ENCODE results near the gene SALL4.
A peak's percentile ranks its signal among the peaks of the same experiment; 100 is the strongest.
"Not testable (repeated sequence)": the region's sequence is repeated elsewhere in the genome, so short reads cannot be mapped to it uniquely, and the experiment has no call there.

The SALL4 gene

DNA sequence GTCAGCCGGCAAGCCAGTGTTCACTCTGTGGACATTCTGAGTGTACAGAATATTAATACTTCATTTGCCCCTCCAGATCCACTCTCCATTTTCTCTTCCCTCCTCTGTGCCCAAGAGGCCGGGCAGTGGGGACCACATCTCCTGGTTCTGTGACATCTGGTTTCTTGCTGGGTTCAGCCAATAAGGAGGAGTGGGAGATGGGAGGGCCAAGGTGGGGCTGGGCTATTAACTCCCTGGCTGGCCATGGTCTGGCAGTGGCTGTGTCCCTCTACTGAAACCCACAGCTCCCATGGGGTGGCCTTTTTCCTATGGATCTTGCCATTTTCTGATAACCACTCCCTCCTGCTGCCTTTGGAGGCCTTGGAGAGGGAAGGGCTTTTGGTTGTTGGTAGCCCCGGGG is 30.0 kb upstream of the SALL4 start:
- no peak overlapping the region for H3K4me3 ChIP-seq (ENCODE audit: control insufficient read depth, low read depth, low read length)
- DNase-seq (ENCODE audit: low read depth) = no peak
- no peak for TF ChIP-seq CTCF (IDR thresholded peaks at IDR 0.05; ENCODE audit: control insufficient read depth, insufficient read depth, low read depth, low read length, missing control alignments)

- no peak overlapping the region for H3K4me3 ChIP-seq (ENCODE audit: control insufficient read depth, low read depth, low read length)
- DNase-seq (ENCODE audit: low read depth) = peak; percentile 83
- TF ChIP-seq CTCF (IDR thresholded peaks at IDR 0.05; ENCODE audit: control insufficient read depth, insufficient read depth, low read depth, low read length, missing control alignments) = no peak
Measured at GRCh38 chr20:51831866-51832265, 29.5 kb upstream of the SALL4 start.

DNA sequence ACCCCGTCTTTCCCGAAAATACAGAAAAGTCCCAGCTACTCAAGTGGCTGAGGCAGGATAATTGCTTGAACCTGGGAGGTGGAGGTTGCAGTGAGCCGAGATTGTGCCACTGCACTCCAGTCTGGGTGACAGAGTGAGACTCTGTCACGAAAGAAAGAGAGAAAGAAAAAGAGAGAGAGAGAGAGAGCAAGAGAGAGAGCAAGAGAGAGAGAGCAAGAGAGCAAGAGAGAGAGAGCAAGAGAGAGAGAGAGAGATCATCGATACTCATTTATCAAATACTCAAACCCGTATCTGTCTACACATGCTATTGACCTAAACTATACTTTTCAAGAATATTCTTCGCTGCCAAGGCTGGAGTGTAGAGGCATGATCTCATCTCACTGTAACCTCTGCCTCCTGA is 28.2 kb upstream of the SALL4 start:
- H3K4me3 ChIP-seq (ENCODE audit: control insufficient read depth, low read depth, low read length) = no peak overlapping the region
- TF ChIP-seq CTCF (IDR thresholded peaks at IDR 0.05; ENCODE audit: control insufficient read depth, insufficient read depth, low read depth, low read length, missing control alignments) = no peak
- DNase-seq (ENCODE audit: low read depth) = no peak

GRCh38 chr20:51828762-51829161 is 26.4 kb upstream of the SALL4 start:
- no peak for TF ChIP-seq CTCF (IDR thresholded peaks at IDR 0.05; ENCODE audit: control insufficient read depth, insufficient read depth, low read depth, low read length, missing control alignments)
- H3K4me3 ChIP-seq (ENCODE audit: control insufficient read depth, low read depth, low read length) = no peak overlapping the region
- DNase-seq (ENCODE audit: low read depth) = no peak

DNA sequence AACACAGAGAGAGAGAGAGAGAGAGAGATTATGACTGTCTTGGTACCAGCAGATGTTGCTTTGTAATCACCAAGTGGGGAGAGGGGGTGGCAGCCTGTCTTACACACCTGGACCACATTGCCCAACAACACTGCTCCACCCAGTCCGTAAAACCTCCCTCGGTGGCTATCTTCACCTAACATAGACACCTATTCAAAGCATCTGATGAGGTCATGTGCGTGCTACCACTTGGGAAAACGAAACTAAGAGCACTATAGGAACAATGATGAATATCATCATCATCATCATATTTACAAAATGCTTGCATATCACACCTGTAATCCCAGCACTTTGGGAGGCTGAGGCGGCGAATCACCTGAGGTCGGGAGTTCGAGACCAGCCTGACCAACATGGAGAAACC is 24.1 kb upstream of the SALL4 start:
- no peak for DNase-seq (ENCODE audit: low read depth)

GRCh38 chr20:51818479-51819008 is 16.2 kb upstream of the SALL4 start:
- no peak for TF ChIP-seq CTCF (IDR thresholded peaks at IDR 0.05; ENCODE audit: control insufficient read depth, insufficient read depth, low read depth, low read length, missing control alignments)
- H3K4me3 ChIP-seq (ENCODE audit: control insufficient read depth, low read depth, low read length) = no peak overlapping the region
- DNase-seq (ENCODE audit: low read depth) = no peak

More for the DNA sequence above, 24.1 kb upstream of the SALL4 start:
- no peak for TF ChIP-seq CTCF (IDR thresholded peaks at IDR 0.05; ENCODE audit: control insufficient read depth, insufficient read depth, low read depth, low read length, missing control alignments)
- no peak overlapping the region for H3K4me3 ChIP-seq (ENCODE audit: control insufficient read depth, low read depth, low read length)

- H3K4me3 ChIP-seq (ENCODE audit: control insufficient read depth, low read depth, low read length); DNase-seq (ENCODE audit: low read depth): not testable (repeated sequence)
Measured at GRCh38 chr20:51816856-51817255, 14.5 kb upstream of the SALL4 start.

All from AG09309 (cell line).